Progenitor cell of endocrine pancreas (in vitro differentiated cells): ENCODE measurements around the gene RIN2. TPM values are rescaled to one million over a fixed set of nuclear protein-coding genes. Genes with fewer than 3 reads are reported as not detected.

Experiments
- DNase-seq: peaks from one replicate; pipeline ENCODE4 v3.0.0; 2021; ENCODE audit warnings: low spot score; ENCODE audit not compliant: unreplicated experiment
- H3K27ac Mint-ChIP-seq: 2 replicates; pipeline ENCODE4 v1.8.0; 2021; ENCODE audit warnings: mild to moderate bottlenecking, moderate library complexity, mixed read lengths
- H3K27me3 Mint-ChIP-seq: 2 replicates; pipeline ENCODE4 v1.8.0; 2021; ENCODE audit warnings: mixed read lengths
- H3K36me3 Mint-ChIP-seq: 2 replicates; pipeline ENCODE4 v1.8.0; 2022; ENCODE audit warnings: mixed read lengths; ENCODE audit not compliant: insufficient read depth
- H3K4me1 Mint-ChIP-seq: 2 replicates; pipeline ENCODE4 v1.8.0; 2021; ENCODE audit warnings: low read depth, mixed read lengths
- H3K4me3 Mint-ChIP-seq: 2 replicates; pipeline ENCODE4 v1.8.0; 2021; ENCODE audit warnings: low read depth, mild to moderate bottlenecking, moderate library complexity, mixed read lengths
- H3K9me3 Mint-ChIP-seq: 2 replicates; pipeline ENCODE4 v1.8.0; 2021; ENCODE audit warnings: low read depth, mixed read lengths
- total RNA-seq: library from RNA; stranded (reverse); gene quantifications from 2 replicates; pipeline ENCODE4 v1.2.1, GENCODE V29; 2021
- TF ChIP-seq, protein P1 (sequence below): fragments of 200-600 bp; sonication (generic); IDR thresholded peaks from one replicate; pipeline ENCODE4 v1.5.0; 2021; ENCODE audit warnings: antibody characterized with exemption, mild to moderate bottlenecking; ENCODE audit not compliant: unreplicated experiment

The RIN2 gene
- total RNA-seq, 1 donor from 2014 or later, result 36.1 TPM

DNA sequence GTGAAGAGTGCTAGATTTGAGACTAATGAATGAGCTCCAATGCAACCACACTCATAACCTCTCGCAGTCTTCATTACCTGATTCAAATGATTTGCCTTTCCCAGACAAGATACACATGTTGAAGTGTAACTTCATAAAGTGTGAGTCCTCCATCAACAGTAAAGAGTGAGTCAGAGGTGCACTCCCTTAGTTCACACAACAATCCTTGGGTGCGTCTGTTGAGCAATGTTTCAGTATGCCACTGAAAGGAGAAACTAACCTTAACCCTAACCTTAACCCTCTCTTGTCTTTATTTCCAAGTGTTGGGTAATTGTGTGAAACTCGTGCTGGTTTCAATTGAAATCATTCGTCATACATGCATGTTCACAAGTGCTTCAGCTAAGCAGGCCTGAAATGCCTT lies 21.0 kb upstream of the RIN2 start:
- Mint-ChIP-seq H3K27me3 (no peaks in the 10 kb centered on the region), H3K36me3 (no peaks in the 10 kb centered on the region), H3K27ac (no peak overlapping the region), H3K4me3 (no peak overlapping the region), H3K4me1 (peaks cover 14% of the 10 kb centered on the region), H3K9me3 (no peaks in the 10 kb centered on the region)
- no peak for DNase-seq
- TF ChIP-seq, protein P1, sequence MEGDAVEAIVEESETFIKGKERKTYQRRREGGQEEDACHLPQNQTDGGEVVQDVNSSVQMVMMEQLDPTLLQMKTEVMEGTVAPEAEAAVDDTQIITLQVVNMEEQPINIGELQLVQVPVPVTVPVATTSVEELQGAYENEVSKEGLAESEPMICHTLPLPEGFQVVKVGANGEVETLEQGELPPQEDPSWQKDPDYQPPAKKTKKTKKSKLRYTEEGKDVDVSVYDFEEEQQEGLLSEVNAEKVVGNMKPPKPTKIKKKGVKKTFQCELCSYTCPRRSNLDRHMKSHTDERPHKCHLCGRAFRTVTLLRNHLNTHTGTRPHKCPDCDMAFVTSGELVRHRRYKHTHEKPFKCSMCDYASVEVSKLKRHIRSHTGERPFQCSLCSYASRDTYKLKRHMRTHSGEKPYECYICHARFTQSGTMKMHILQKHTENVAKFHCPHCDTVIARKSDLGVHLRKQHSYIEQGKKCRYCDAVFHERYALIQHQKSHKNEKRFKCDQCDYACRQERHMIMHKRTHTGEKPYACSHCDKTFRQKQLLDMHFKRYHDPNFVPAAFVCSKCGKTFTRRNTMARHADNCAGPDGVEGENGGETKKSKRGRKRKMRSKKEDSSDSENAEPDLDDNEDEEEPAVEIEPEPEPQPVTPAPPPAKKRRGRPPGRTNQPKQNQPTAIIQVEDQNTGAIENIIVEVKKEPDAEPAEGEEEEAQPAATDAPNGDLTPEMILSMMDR, result no peak

DNA sequence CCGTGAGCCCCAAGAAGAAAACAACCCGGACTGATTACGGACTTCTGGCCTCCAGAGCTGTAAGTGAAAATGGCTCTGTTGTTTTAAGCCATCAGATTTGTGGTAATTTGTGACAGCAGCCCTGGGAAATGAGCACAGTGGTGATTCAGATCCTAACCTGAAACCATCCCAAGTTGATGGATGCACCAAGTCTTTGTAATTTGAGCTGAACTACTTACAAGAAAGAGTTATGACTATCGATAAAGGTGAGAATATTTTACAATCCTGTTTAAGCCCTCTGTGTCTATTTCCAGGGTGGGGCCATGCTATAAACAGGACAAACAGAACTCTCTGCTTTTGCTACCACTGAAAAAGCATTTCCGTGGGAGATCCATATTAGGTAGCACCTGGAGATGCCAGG lies 19.1 kb upstream of the RIN2 start:
- H3K4me3 Mint-ChIP-seq, result no peak overlapping the region
- no peaks in the 10 kb centered on the region for H3K27me3 Mint-ChIP-seq
- no peak overlapping the region for H3K27ac Mint-ChIP-seq
- H3K4me1 Mint-ChIP-seq, result peaks cover 14% of the 10 kb centered on the region
- H3K36me3 Mint-ChIP-seq, result no peaks in the 10 kb centered on the region
- no peak for DNase-seq
- H3K9me3 Mint-ChIP-seq, result no peaks in the 10 kb centered on the region
- TF ChIP-seq, protein P1, result no peak

DNA sequence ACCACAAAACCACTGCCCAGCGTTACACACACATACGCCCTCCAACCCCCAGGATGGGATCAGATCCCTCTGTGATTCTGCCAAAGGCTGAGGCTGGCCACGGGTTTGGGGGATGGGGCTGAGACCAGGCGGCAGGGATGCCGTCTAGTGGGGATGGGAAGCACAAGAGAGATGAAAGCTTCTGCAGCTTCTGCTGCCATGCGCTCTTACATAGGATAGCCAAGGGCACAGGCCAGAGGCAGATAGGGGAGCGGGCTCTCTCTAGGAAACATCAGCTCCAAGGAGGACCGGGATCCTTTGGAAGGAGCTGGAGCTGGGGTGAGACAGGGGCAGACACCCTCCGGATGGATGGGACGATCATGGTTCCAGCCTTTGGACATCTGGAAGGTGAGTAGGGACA lies 18.7 kb upstream of the RIN2 start:
- H3K4me3 Mint-ChIP-seq, result no peak overlapping the region

DNA sequence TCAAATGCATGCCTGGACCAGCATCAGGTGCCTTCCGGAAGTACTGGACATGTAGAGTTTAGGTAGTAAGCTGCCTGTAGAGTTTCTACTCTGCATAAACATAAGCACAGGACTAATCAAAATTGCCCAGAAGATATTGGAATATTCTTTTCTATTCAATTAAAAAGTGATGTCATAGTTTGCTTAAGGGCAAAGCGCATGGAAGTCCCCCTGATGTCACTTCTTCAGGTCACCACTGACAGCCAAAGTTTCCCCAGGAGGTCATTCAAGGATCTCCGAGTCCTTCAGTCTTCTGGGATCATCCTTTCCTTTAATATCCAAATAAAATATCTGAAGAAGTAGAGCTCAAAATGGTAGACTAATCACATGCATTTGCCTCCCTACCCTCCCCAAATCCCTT lies 17.5 kb upstream of the RIN2 start:
- Mint-ChIP-seq H3K4me3 (no peak overlapping the region), H3K27ac (no peak overlapping the region)

More for the DNA sequence above, 18.7 kb upstream of the RIN2 start:
- TF ChIP-seq, protein P1, result no peak
- Mint-ChIP-seq H3K36me3 (no peaks in the 10 kb centered on the region), H3K4me1 (peaks cover 14% of the 10 kb centered on the region), H3K27ac (no peak overlapping the region), H3K9me3 (no peaks in the 10 kb centered on the region), H3K27me3 (no peaks in the 10 kb centered on the region)
- DNase-seq, result no peak

DNA sequence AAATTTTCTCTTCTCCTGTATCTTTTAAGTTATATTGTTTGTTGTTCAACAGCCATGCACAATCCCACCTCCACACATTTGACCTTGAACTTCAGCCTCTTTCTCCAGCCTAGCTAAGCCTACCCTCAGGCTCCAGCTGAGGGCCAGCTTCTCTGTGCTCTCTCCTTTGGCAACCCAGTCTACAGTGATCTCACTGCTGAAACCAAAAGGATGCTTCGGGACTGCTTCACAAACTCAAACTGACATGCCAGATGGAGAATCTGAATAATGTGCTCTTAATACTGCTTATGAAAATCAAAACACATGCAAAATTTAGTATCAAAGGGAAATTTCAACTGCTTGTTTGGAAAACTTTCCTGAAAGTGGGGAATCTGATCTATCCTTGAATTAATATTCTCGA lies 16.1 kb upstream of the RIN2 start:
- DNase-seq, result no peak
- H3K27ac Mint-ChIP-seq, result no peak overlapping the region
- no peaks in the 10 kb centered on the region for H3K27me3 Mint-ChIP-seq
- peaks cover 5% of the 10 kb centered on the region for H3K4me1 Mint-ChIP-seq
- H3K9me3 Mint-ChIP-seq, result no peaks in the 10 kb centered on the region
- TF ChIP-seq, protein P1, result no peak
- no peak overlapping the region for H3K4me3 Mint-ChIP-seq
- no peaks in the 10 kb centered on the region for H3K36me3 Mint-ChIP-seq

More for the DNA sequence above, 17.5 kb upstream of the RIN2 start:
- DNase-seq, result no peak
- Mint-ChIP-seq H3K4me1 (peaks cover 7% of the 10 kb centered on the region), H3K9me3 (no peaks in the 10 kb centered on the region), H3K36me3 (no peaks in the 10 kb centered on the region), H3K27me3 (no peaks in the 10 kb centered on the region)
- TF ChIP-seq, protein P1, result no peak
